Measurements from ENCODE around the gene LGI4.

The LGI4 gene

DNA sequence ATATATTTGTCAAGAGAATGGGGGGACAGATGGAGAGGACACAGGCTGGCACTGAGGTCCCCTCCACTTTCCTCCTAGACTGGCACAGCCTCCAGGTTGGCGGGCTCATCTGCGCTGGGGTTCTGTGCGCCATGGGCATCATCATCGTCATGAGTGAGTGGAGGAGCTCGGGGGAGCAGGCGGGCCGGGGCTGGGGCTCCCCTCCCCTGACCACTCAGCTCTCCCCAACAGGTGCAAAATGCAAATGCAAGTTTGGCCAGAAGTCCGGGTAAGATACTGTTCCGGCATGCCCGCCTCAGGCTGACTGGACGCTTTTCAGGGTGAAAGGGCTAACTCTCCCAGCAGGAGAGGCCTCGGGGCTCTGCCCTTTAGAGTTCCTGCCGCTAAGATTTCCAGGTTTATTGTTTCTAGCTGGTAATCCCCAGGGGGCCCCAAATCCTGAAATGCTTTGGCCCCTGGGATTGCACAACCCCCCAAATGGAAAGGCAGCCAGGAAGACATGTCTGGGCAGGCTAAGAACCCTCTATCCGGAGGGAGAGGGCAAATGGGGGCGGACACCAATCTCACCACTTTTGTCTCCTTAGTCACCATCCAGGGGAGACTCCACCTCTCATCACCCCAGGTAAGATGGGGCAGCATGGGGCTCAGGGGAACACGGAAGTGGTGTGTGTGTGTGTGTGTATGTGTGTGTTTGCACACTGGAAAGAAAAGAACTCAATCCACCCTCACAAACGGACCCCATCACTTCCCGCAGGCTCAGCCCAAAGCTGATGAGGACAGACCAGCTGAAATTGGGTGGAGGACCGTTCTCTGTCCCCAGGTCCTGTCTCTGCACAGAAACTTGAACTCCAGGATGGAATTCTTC, 11.9 kb downstream of the LGI4 start:
- DNase-seq = no peak

DNA sequence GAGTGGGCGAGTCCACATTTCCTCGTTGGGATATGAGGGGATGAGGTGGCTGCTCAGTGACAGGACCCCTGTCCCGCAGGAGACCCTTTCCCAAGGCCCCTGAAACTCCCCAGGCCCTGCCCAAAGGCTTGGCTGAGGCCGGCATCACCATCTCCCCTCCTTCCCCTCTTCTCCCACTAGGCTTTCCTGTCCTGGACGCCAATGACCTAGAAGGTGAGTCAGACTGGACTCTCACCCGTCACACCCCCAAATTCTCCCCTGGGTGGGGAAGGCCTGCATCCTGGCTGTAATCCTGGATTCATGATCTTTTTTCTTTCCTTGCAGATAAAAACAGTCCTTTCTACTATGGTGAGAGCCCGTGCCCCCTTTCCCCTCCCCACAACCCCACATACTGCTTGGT, 14.0 kb downstream of the LGI4 start:
- no peak for DNase-seq

DNA sequence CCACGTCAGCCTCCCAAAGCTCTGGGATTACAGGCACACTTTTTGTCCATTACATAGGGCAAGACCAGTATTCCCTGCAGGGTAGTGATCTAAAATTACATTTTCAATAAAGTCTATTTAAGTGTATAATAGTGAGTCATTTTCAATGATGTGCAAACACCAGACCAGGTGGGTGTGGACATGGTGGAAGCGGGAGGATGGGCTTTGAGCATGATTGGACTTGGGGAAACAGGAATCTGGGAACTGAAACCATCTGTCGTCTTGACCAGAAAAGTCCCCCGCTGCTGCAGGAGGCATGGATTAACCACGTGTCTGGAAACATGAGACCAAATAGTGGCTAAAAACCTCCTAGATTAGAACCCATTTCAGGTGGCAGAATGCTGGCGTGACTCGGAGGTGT, 14.4 kb downstream of the LGI4 start:
- DNase-seq = no peak

GRCh38 chr19:35119578-35120155, 15.2 kb downstream of the LGI4 start:
- DNase-seq = no peak

- DNase-seq = no peak
Measured at GRCh38 chr19:35119091-35119490, 15.8 kb downstream of the LGI4 start.

GRCh38 chr19:35118268-35119020, 16.4 kb downstream of the LGI4 start:
- DNase-seq = no peak

- no peak for DNase-seq
Measured at GRCh38 chr19:35117799-35118198, 17.1 kb downstream of the LGI4 start.

DNA sequence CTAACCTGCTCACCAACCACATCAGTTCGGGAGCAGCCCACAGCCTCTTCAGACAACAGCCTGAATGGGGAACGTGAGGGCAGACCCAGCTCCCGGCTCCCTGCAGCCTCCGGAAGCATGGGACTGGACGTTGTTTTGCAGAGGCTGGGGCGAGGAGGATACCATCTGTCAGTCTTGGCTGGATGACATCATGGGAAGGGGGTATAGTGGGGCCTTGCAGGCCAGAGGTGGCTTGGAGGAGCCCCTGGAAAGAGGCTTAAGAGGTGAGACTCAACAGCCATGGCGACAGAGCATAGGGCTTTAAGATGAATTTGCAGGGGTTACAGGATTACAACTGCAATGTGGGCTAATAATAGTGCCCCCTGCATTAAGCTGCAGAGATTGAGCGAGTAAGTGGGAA, 17.7 kb downstream of the LGI4 start:
- no peak for DNase-seq

- DNase-seq = no peak
Measured at GRCh38 chr19:35116072-35116801, 18.6 kb downstream of the LGI4 start.

- peak; percentile 86 for DNase-seq
Measured at GRCh38 chr19:35115177-35115951, 19.5 kb downstream of the LGI4 start, which contains the start of gene FXYD3. Gene FXYD3 (plus strand): TSS chr19:35115823. CDS start chr19:35119377, 3,554 bp downstream.

DNA sequence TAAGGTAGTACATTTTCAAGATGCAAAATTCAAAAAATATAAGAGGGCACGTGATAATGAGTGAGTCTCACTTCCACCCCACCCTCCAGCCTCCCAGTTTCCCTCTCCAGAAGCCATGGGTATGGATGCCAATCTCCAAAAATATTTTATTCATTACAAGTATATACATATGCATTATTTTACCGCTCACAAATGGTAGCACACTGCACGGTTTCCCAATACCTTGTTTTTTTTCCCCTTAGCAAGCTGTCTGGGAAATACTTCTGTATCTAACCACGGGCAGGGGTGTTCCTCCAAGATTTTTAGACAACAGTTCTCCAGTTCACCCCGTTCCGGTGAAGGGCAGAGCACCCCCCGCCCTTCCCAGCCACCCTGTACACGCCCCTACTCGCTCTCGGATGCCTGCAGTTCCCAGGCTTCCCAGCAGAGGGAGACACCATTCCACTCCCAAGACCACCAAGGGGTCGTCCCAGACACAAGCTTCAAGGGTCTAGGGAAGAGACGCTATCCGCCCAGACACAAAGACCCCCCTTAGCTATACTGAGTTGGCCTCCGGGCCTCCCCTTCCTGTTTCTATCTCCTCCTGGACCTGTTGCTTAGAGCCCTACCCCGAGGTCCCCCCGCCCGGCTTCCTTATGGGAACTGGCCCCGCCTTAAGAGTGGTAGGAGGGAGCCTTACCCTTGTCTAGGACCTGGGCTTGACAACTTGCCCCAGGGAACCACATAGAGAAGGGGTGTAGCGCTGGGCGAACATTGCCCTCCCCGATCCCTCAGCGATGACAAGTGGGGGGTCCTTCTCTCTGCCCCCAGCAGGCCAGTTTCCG, 20.3 kb downstream of the LGI4 start:
- peak; percentile 88 for DNase-seq

- DNase-seq = no peak
Measured at GRCh38 chr19:35112995-35113688, 21.7 kb downstream of the LGI4 start.

DNA sequence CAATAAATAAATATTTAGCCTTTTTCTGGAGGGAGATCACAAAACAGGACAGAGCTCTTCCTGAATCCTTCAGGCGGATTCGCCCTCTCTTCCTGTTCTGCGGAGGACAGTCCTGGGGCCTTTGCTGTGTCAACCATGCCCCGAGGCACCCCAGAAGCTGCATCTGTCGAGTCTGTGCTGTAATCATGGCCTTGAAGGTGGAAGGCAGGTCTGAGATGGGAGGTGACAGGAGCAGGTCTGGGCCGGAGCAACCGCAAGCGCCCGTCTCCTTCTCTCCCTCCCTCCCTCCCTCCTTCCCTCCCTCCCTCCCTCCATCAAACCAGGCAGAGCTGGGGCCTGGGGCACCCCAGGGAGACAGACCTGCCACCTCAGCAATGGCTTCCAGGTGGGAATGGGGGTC, 23.9 kb downstream of the LGI4 start:
- no peak for DNase-seq

GRCh38 chr19:35109395-35110112, 25.3 kb downstream of the LGI4 start:
- peak; percentile 77 for DNase-seq

DNA sequence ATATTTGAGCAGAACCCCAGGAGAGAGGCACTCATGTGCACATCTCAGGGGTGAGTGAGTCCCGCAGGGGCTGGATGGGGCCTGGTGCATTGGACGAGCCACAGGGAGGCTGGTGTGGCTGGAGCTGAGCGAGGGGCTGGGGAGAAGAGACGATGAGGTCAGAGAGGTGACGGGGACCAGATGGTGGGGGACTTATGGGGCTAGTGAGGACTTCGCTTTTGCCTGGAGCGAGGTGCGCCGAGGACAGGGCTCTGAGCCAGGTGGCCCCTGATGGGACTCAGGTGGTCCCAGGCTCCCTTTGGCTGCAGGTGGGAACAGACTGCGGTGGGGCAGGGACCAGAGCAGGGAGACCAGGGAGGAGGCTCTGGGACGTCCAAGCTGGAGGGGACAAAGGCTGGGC, 26.1 kb downstream of the LGI4 start:
- DNase-seq = no peak

- peak; percentile 90 for DNase-seq
Measured at GRCh38 chr19:35107545-35107944, 27.3 kb downstream of the LGI4 start.

DNA sequence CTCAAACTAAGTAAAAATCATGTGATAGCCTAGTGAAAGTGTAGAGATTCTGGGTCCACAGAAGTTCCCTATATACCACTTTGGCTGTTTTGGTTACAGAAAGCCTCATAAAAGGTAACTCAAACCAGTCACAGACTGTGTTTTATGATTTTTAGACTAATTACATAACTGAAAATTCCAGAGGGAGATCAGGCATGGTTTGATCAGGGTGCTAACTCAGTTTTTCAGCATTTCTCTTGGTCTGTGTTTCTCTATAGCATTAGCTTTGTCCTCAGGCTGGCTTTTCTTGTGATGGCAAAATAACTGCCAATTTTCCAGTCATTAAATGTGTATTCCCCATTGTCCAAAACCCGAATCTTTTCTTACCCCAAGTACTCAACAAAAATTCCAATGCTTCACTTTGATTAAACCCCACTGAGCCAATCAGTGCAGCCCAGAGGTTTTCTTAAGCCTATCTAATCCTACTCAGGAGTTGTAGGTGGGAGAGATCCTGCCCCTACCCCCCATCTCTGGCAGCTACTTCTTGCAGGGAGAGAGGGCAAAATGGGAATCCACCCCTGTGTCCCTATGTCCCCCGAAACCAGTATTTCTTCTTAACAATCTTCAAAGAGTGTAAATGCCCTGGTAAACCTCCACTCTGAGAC, 27.8 kb downstream of the LGI4 start:
- no peak for DNase-seq

- peak; percentile 78 for DNase-seq
Measured at GRCh38 chr19:35106291-35106583, 28.6 kb downstream of the LGI4 start.

All from midbrain (tissue), 1 donor.